ENCODE results near the gene ZNF564. TPM values are rescaled to one million over a fixed set of nuclear protein-coding genes. Genes with fewer than 3 reads are reported as not detected.

Gene ZNF564
- total and polyA plus RNA-seq, 2 experiments from 2014 or later = 7.1 to 8.6 TPM

DNA sequence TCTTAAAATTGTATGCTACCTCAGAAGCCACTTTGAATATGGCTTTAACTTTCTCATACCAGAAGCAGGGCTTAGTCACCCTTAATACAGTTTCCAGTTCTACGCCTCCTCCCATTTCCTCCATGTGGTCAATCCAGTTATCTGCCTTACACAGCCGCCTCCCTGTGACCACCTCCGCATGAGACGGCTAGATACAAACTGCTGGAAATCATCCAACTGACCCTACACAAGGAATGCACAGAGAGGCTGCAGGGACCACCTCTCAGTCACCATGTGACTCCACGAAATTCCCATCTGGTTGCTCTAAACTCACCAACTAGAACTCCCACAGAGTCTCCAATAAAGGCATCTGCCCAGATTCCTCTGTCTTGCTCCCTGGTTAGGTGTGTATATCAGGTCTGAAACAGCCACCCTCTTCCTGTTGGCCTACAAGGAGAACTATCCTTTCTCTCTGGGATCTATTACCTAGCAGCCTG lies 6.8 kb downstream of the ZNF564 start (continued):
- TF ChIP-seq REST (IDR thresholded peaks at IDR 0.05; ENCODE audit: unreplicated experiment) (no peak), ZNF331 (CRISPR knock-in tag; IDR thresholded peaks at IDR 0.05; ENCODE audit: low read depth) (no peak), EZH2phosphoT487 (IDR thresholded peaks at IDR 0.05; ENCODE audit: unreplicated experiment) (no peak), EZH2 (IDR thresholded peaks at IDR 0.05; ENCODE audit: low read depth, unreplicated experiment) (no peak)

DNA sequence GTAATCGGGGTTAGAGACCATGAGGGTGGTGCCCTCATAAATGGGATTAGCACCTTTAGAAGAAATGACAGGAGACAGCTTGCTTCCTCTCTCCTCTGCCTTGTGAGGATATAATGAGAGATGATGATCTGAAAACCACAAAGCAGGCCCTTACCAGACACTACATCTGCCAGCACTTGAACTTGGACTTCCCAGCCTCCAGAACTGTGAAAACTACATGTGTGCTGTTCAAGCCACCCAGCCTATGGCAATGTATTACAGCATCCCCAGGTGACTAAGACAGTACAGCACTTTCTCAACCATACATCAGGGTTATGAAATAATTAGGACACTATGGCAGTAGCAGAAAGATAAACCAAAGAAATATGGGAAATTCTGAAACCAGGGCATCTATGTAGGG lies 7.4 kb downstream of the ZNF564 start:
- H3K27ac ChIP-seq (ENCODE audit: low read depth) = no peak overlapping the region
- Mint-ChIP-seq H3K4me3 (no peak overlapping the region), H3K27ac (no peak overlapping the region), H3K9me3 (peaks cover 54% of the 10 kb centered on the region), H3K36me3 (ENCODE audit: low read depth) (peaks cover 71% of the 10 kb centered on the region), H3K4me1 (no peaks in the 10 kb centered on the region), H3K27me3 (ENCODE audit: insufficient read depth, low read depth, poor library complexity) (peaks cover 2% of the 10 kb centered on the region)
- peaks cover 74% of the 10 kb centered on the region for H3K79me2 ChIP-seq (replicated peaks; ENCODE audit: insufficient read depth)
- H3K4me3 ChIP-seq = no peak overlapping the region
- no peak for TF ChIP-seq ZNF114 (CRISPR knock-in tag; IDR thresholded peaks at IDR 0.05)
- TF ChIP-seq JUNB (IDR thresholded peaks at IDR 0.05; ENCODE audit: unreplicated experiment) = no peak
- no peak for TF ChIP-seq ZNF331 (CRISPR knock-in tag; IDR thresholded peaks at IDR 0.05; ENCODE audit: low read depth)
- TF ChIP-seq POLR2AphosphoS5 (IDR thresholded peaks at IDR 0.05; ENCODE audit: low read depth) = no peak
- no peak for TF ChIP-seq EZH2phosphoT487 (IDR thresholded peaks at IDR 0.05; ENCODE audit: unreplicated experiment)
- TF ChIP-seq, protein P1, sequence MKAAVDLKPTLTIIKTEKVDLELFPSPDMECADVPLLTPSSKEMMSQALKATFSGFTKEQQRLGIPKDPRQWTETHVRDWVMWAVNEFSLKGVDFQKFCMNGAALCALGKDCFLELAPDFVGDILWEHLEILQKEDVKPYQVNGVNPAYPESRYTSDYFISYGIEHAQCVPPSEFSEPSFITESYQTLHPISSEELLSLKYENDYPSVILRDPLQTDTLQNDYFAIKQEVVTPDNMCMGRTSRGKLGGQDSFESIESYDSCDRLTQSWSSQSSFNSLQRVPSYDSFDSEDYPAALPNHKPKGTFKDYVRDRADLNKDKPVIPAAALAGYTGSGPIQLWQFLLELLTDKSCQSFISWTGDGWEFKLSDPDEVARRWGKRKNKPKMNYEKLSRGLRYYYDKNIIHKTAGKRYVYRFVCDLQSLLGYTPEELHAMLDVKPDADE (IDR thresholded peaks at IDR 0.05) = no peak
- no peak overlapping the region for H3K4me2 ChIP-seq
- no peaks in the 10 kb centered on the region for H3K9me2 ChIP-seq (ENCODE audit: insufficient read depth)
- H3K36me3 ChIP-seq (ENCODE audit: insufficient read depth) = no peaks in the 10 kb centered on the region
- ATAC-seq = no peak
- DNase-seq (ENCODE audit: low spot score) = no peak
- H3K27me3 ChIP-seq (ENCODE audit: insufficient read depth) = no peaks in the 10 kb centered on the region
- H3K4me1 ChIP-seq (ENCODE audit: insufficient read depth) = no peaks in the 10 kb centered on the region
- H4K20me1 ChIP-seq (replicated peaks; ENCODE audit: insufficient read depth) = peaks cover 3% of the 10 kb centered on the region
- no peak overlapping the region for H2AFZ ChIP-seq
- H3F3A ChIP-seq (replicated peaks; ENCODE audit: low read depth) = no peaks in the 10 kb centered on the region
